Measurements from ENCODE around the gene KRT83. TPM values are rescaled to one million over a fixed set of nuclear protein-coding genes. Genes with fewer than 3 reads are reported as not detected.
A peak's percentile ranks its signal among the peaks of the same experiment; 100 is the strongest.

The KRT83 gene
- total RNA-seq, 5 donors from 2014 or later (not counting 1 experiment from before 2014, with no cell fraction given): not detected

- Mint-ChIP-seq H3K27ac (no peak overlapping the region), H3K4me3 (no peak overlapping the region), H3K4me1 (peaks cover 45 to 52% (median 51%) of the 10 kb centered on the region in 3 donors), H3K9me3 (no peaks in the 10 kb centered on the region), H3K36me3 (no peaks in the 10 kb centered on the region), H3K27me3 (peaks cover 3 to 5% of the 10 kb centered on the region in 2 donors)
- no peaks in the 10 kb centered on the region for H3K36me3 ChIP-seq (ENCODE audit: control insufficient read depth in 2 of 2, extremely low read depth in 1 of 2, insufficient read depth in 1 of 2, low read length in 1 of 2)
- CTCF ChIA-PET: no interaction called here
- no peak overlapping the region for H3K4me3 ChIP-seq (ENCODE audit: control insufficient read depth in 1 of 2, extremely low read depth in 1 of 2, low read length in 1 of 2)
- 80% methylated on average over 3 of the region's 8 CpGs for WGBS (ENCODE audit: insufficient coverage)
- peaks cover 0 to 45% of the 10 kb centered on the region in 2 experiments for H3K27me3 ChIP-seq (replicated peaks in 1 of 2; ENCODE audit: control insufficient read depth in 2 of 2, extremely low read depth in 1 of 2, insufficient read depth in 2 of 2, low read length in 1 of 2)
- DNase-seq: peak in 1 of 35 experiments; percentile 1
- H3K27ac ChIP-seq (ENCODE audit: low read length): no peak overlapping the region
- peaks cover 26 to 53% of the 10 kb centered on the region in 2 experiments for H3K4me1 ChIP-seq (ENCODE audit: control insufficient read depth in 1 of 2, extremely low read depth in 1 of 2, insufficient read depth in 2 of 2, low read length in 2 of 2)
- POLR2A ChIA-PET: interaction anchor here in 1 of 2 donors (0.7 kb wide), 1 partner anchor 17 kb away, joined by 3 read pairs; no protein-coding TSS in a partner anchor
- no peak for ATAC-seq (replicated peaks in 1 of 4)
- H3K9me3 ChIP-seq: no peaks in the 10 kb centered on the region
Observed at GRCh38 chr12:52355176-52355575, 34.0 kb upstream of the KRT83 start.

DNA sequence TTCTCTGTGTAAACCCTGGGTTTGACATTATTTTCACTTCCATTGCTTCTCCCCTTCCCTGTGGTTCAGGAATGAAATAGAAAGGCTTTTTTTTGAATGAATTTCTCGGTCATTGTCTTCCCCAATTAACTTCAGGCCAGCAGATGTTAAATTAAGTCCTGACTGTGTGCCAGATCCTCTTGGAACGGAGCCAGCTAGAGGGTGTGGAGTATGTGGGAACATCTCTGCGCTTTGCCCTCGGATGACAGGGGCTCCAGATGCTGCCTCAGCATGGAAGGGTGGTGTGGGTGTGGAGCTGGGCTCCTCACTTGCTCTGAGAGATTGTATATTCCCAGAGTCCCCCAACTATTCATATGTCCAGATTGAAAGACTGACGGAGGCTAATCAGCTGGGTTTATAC is 33.0 kb upstream of the KRT83 start:
- POLR2A ChIA-PET: no interaction called here
- peaks cover 36 to 49% (median 48%) of the 10 kb centered on the region in 3 donors for H3K4me1 Mint-ChIP-seq
- Histone ChIP-seq H3K27me3 (replicated peaks in 1 of 2; ENCODE audit: control insufficient read depth in 2 of 2, extremely low read depth in 1 of 2, insufficient read depth in 2 of 2, low read length in 1 of 2) (peaks cover 0 to 42% of the 10 kb centered on the region in 2 experiments), H3K4me1 (ENCODE audit: control insufficient read depth in 1 of 2, extremely low read depth in 1 of 2, insufficient read depth in 2 of 2, low read length in 2 of 2) (peaks cover 23 to 46% of the 10 kb centered on the region in 2 experiments), H3K36me3 (ENCODE audit: control insufficient read depth in 2 of 2, extremely low read depth in 1 of 2, insufficient read depth in 1 of 2, low read length in 1 of 2) (no peaks in the 10 kb centered on the region), H3K4me3 (ENCODE audit: control insufficient read depth in 1 of 2, extremely low read depth in 1 of 2, low read length in 1 of 2) (no peak overlapping the region), H3K9me3 (no peaks in the 10 kb centered on the region), H3K27ac (ENCODE audit: low read length) (no peak overlapping the region)
- ATAC-seq (replicated peaks in 1 of 4): no peak
- H3K27me3 Mint-ChIP-seq: peaks cover 3 to 9% of the 10 kb centered on the region in 2 donors
- H3K36me3 Mint-ChIP-seq: no peaks in the 10 kb centered on the region
- no peak for DNase-seq
- no peak overlapping the region for H3K27ac Mint-ChIP-seq
- no peak overlapping the region for H3K4me3 Mint-ChIP-seq
- H3K9me3 Mint-ChIP-seq: no peaks in the 10 kb centered on the region
- no CpG with 5 or more reads among the region's 5 CpGs for WGBS (ENCODE audit: insufficient coverage)
- CTCF ChIA-PET: no interaction called here

- peaks cover 32 to 46% (median 45%) of the 10 kb centered on the region in 3 donors for H3K4me1 Mint-ChIP-seq
- POLR2A ChIA-PET: no interaction called here
Observed at GRCh38 chr12:52353766-52354165, 32.6 kb upstream of the KRT83 start.

GRCh38 chr12:52352951-52353350 is 31.8 kb upstream of the KRT83 start:
- no CpG with 5 or more reads among the region's 2 CpGs for WGBS (ENCODE audit: insufficient coverage)
- Mint-ChIP-seq H3K27ac (peak overlapping the region in 1 of 2 donors; percentile 25), H3K4me3 (no peak overlapping the region), H3K36me3 (no peaks in the 10 kb centered on the region), H3K4me1 (peaks cover 24 to 38% (median 37%) of the 10 kb centered on the region in 3 donors), H3K9me3 (no peaks in the 10 kb centered on the region), H3K27me3 (peaks cover 3 to 10% of the 10 kb centered on the region in 2 donors)
- Histone ChIP-seq H3K27ac (ENCODE audit: low read length) (no peak overlapping the region), H3K36me3 (ENCODE audit: control insufficient read depth in 2 of 2, extremely low read depth in 1 of 2, insufficient read depth in 1 of 2, low read length in 1 of 2) (no peaks in the 10 kb centered on the region), H3K27me3 (replicated peaks in 1 of 2; ENCODE audit: control insufficient read depth in 2 of 2, extremely low read depth in 1 of 2, insufficient read depth in 2 of 2, low read length in 1 of 2) (peaks cover 0 to 47% of the 10 kb centered on the region in 2 experiments), H3K4me1 (ENCODE audit: control insufficient read depth in 1 of 2, extremely low read depth in 1 of 2, insufficient read depth in 2 of 2, low read length in 2 of 2) (peaks cover 13 to 33% of the 10 kb centered on the region in 2 experiments), H3K4me3 (ENCODE audit: control insufficient read depth in 1 of 2, extremely low read depth in 1 of 2, low read length in 1 of 2) (no peak overlapping the region), H3K9me3 (no peaks in the 10 kb centered on the region)
- ChIA-PET CTCF (interaction anchor here in 1 of 2 donors (0.7 kb wide), 1 partner anchor 26 kb away, joined by 3 read pairs; no protein-coding TSS in a partner anchor), POLR2A (no interaction called here)
- no peak for DNase-seq
- ATAC-seq (replicated peaks in 1 of 4): no peak

More at GRCh38 chr12:52353766-52354165, 32.6 kb upstream of the KRT83 start:
- H3K9me3 ChIP-seq: no peaks in the 10 kb centered on the region
- DNase-seq: no peak
- no peak overlapping the region for H3K4me3 ChIP-seq (ENCODE audit: control insufficient read depth in 1 of 2, extremely low read depth in 1 of 2, low read length in 1 of 2)
- no peaks in the 10 kb centered on the region for H3K36me3 ChIP-seq (ENCODE audit: control insufficient read depth in 2 of 2, extremely low read depth in 1 of 2, insufficient read depth in 1 of 2, low read length in 1 of 2)
- peaks cover 20 to 42% of the 10 kb centered on the region in 2 experiments for H3K4me1 ChIP-seq (ENCODE audit: control insufficient read depth in 1 of 2, extremely low read depth in 1 of 2, insufficient read depth in 2 of 2, low read length in 2 of 2)
- Mint-ChIP-seq H3K27me3 (peaks cover 3 to 9% of the 10 kb centered on the region in 2 donors), H3K27ac (no peak overlapping the region), H3K9me3 (no peaks in the 10 kb centered on the region), H3K36me3 (no peaks in the 10 kb centered on the region), H3K4me3 (no peak overlapping the region)
- CTCF ChIA-PET: interaction anchor here in 1 of 2 donors (0.7 kb wide), 1 partner anchor 27 kb away, joined by 3 read pairs; no protein-coding TSS in a partner anchor
- no peak for ATAC-seq (replicated peaks in 1 of 4)
- 100% methylated on average over 1 of the region's 3 CpGs for WGBS (ENCODE audit: insufficient coverage)
- peaks cover 0 to 42% of the 10 kb centered on the region in 2 experiments for H3K27me3 ChIP-seq (replicated peaks in 1 of 2; ENCODE audit: control insufficient read depth in 2 of 2, extremely low read depth in 1 of 2, insufficient read depth in 2 of 2, low read length in 1 of 2)
- no peak overlapping the region for H3K27ac ChIP-seq (ENCODE audit: low read length)

- peak overlapping the region; percentile 5 to 17 for H3K27ac Mint-ChIP-seq
- peaks cover 13 to 32% of the 10 kb centered on the region in 2 experiments for H3K4me1 ChIP-seq (ENCODE audit: control insufficient read depth in 1 of 2, extremely low read depth in 1 of 2, insufficient read depth in 2 of 2, low read length in 2 of 2)
- H3K9me3 ChIP-seq: no peaks in the 10 kb centered on the region
- no peaks in the 10 kb centered on the region for H3K9me3 Mint-ChIP-seq
- peak overlapping the region in 1 of 2 donors; percentile 25 for H3K4me3 ChIP-seq (ENCODE audit: control insufficient read depth in 1 of 2, extremely low read depth in 1 of 2, low read length in 1 of 2)
- peaks cover 24 to 34% (median 32%) of the 10 kb centered on the region in 3 donors for H3K4me1 Mint-ChIP-seq
- ATAC-seq (replicated peaks in 1 of 4) (peak; percentile 97 to 100 (median 100)), DNase-seq (peak; percentile 39 to 82 (median 69))
- H3K36me3 ChIP-seq (ENCODE audit: control insufficient read depth in 2 of 2, extremely low read depth in 1 of 2, insufficient read depth in 1 of 2, low read length in 1 of 2): no peaks in the 10 kb centered on the region
- no peaks in the 10 kb centered on the region for H3K36me3 Mint-ChIP-seq
- peaks cover 3 to 13% of the 10 kb centered on the region in 2 donors for H3K27me3 Mint-ChIP-seq
- POLR2A ChIA-PET: no interaction called here
- H3K27me3 ChIP-seq (replicated peaks in 1 of 2; ENCODE audit: control insufficient read depth in 2 of 2, extremely low read depth in 1 of 2, insufficient read depth in 2 of 2, low read length in 1 of 2): peaks cover 0 to 41% of the 10 kb centered on the region in 2 experiments
- CTCF ChIA-PET: interaction anchor here in 1 of 2 donors (1.0 to 1.5 kb wide), 3 partner anchors 10 to 519 kb away, joined by 3 to 7 read pairs (median 5); no protein-coding TSS in a partner anchor
- 37% methylated on average over 7 of the region's 9 CpGs for WGBS (ENCODE audit: insufficient coverage)
- peak overlapping the region in 2 of 3 donors; percentile 2 to 32 for H3K4me3 Mint-ChIP-seq
- H3K27ac ChIP-seq (ENCODE audit: low read length): no peak overlapping the region
Observed at GRCh38 chr12:52351196-52352059, 30.2 kb upstream of the KRT83 start.

DNA sequence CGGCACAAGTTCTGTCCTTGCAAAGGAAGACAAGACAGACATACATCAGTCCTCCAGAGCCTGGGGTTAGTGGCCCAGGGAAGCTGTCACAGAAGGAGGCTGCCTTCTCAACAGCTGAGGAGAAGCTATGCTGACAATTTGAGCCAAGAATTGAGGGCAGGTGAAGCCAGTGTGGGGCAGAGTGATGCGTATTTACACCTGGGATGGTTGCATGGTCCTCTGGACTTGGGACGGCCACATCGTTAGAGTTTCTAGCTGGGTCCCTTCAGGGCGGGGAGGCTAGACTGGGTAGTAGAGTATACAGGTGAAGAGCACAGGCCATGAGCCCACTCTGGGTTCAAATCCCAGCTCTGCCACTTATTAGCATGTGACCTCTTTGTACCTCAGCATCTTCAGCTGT is 29.6 kb upstream of the KRT83 start:
- ChIA-PET POLR2A (no interaction called here), CTCF (interaction anchor here in 1 of 2 donors (1.5 kb wide), 1 partner anchor 11 kb away, joined by 5 read pairs; no protein-coding TSS in a partner anchor)
- Mint-ChIP-seq H3K9me3 (no peaks in the 10 kb centered on the region), H3K36me3 (no peaks in the 10 kb centered on the region), H3K27ac (no peak overlapping the region), H3K4me3 (no peak overlapping the region), H3K4me1 (peaks cover 24 to 34% (median 32%) of the 10 kb centered on the region in 3 donors), H3K27me3 (peaks cover 3 to 13% of the 10 kb centered on the region in 2 donors)
- Histone ChIP-seq H3K27me3 (replicated peaks in 1 of 2; ENCODE audit: control insufficient read depth in 2 of 2, extremely low read depth in 1 of 2, insufficient read depth in 2 of 2, low read length in 1 of 2) (peaks cover 0 to 34% of the 10 kb centered on the region in 2 experiments), H3K27ac (ENCODE audit: low read length) (no peak overlapping the region), H3K9me3 (no peaks in the 10 kb centered on the region), H3K4me1 (ENCODE audit: control insufficient read depth in 1 of 2, extremely low read depth in 1 of 2, insufficient read depth in 2 of 2, low read length in 2 of 2) (peaks cover 13 to 32% of the 10 kb centered on the region in 2 experiments), H3K4me3 (ENCODE audit: control insufficient read depth in 1 of 2, extremely low read depth in 1 of 2, low read length in 1 of 2) (no peak overlapping the region), H3K36me3 (ENCODE audit: control insufficient read depth in 2 of 2, extremely low read depth in 1 of 2, insufficient read depth in 1 of 2, low read length in 1 of 2) (no peaks in the 10 kb centered on the region)
- ATAC-seq (replicated peaks in 1 of 4): no peak
- DNase-seq: peak in 1 of 35 experiments; percentile 3
- 96% methylated on average over 4 of the region's 5 CpGs for WGBS (ENCODE audit: insufficient coverage)

Data from T-cell (primary cell).